Stomach (tissue), 4 donors: ENCODE results near the gene BSN.

Experiments
- POLR2AphosphoS5 ChIP-seq, 3 donors: sonication (generic); formaldehyde crosslinking; IDR thresholded peaks; one replicate each; pipeline ENCODE4 v1.6.1; 2016; ENCODE audit warnings: antibody characterized with exemption in 3 of 3
- TF ChIP-seq, protein P1 (sequence below), 7 experiments: fragments of 450-650 bp in 4 of 7; fragments of 200-600 bp in 3 of 7; sonication (generic) in 3 of 7; IDR thresholded peaks; one replicate each; pipeline ENCODE4 v1.5.1; 2016 to 2019; ENCODE audit warnings: antibody characterized with exemption in 7 of 7, control low read depth in 2 of 7, mild to moderate bottlenecking in 1 of 7

DNA sequence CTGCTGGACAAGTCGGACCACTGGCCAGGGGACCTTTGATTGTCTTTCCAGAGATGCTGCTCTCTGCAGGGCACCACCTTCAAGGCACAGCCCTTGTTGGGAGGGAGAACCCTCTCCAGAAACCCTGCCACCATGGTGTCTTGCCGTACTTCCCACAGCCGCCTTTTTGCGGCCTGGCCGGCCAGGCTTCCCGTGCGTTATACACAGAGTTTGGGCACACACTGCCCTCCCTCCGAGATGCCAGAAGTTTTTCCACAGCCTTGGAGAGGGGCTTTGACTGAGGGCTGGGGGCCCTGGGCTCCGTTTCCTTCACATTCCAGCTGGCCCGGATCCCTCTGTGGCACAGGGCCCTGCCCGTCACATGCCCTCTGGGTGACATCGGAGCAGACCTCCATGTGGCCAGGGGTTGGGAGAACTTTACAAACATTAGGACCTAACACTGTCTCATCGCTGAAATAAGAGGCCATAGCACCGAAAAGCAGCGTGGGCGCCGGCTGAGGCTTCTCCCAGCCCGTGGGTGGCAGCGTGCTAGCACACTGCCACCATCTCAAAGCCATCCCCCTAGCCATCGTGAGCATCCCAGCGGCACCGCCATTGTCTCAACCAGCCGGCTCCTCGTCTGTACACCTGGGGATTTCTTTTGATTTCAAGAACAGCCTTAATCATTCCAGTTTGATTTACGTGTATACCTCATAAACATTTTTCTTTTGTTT is 113.6 kb downstream of the BSN start:
- TF ChIP-seq POLR2AphosphoS5 (IDR thresholded peaks at IDR 0.05), result no peak
- TF ChIP-seq, protein P1, sequence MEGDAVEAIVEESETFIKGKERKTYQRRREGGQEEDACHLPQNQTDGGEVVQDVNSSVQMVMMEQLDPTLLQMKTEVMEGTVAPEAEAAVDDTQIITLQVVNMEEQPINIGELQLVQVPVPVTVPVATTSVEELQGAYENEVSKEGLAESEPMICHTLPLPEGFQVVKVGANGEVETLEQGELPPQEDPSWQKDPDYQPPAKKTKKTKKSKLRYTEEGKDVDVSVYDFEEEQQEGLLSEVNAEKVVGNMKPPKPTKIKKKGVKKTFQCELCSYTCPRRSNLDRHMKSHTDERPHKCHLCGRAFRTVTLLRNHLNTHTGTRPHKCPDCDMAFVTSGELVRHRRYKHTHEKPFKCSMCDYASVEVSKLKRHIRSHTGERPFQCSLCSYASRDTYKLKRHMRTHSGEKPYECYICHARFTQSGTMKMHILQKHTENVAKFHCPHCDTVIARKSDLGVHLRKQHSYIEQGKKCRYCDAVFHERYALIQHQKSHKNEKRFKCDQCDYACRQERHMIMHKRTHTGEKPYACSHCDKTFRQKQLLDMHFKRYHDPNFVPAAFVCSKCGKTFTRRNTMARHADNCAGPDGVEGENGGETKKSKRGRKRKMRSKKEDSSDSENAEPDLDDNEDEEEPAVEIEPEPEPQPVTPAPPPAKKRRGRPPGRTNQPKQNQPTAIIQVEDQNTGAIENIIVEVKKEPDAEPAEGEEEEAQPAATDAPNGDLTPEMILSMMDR (IDR thresholded peaks at IDR 0.05), result no peak
